Mucosa of gallbladder (tissue), 1 donor: ENCODE results near the gene PWWP2B. TPM values are rescaled to one million over a fixed set of nuclear protein-coding genes. Genes with fewer than 3 reads are reported as not detected.

Source experiments
- DNase-seq: peaks from one replicate; pipeline ENCODE4 v3.0.0-alpha.2; 2020; ENCODE audit warnings: low spot score
- total RNA-seq: library from RNA; stranded (reverse); gene quantifications from one replicate; pipeline ENCODE4 v1.2.1, GENCODE V29; 2021
- donor health status: DM: no; HTN: no; CAD: no.

Gene PWWP2B
- total RNA-seq, 1 donor from 2014 or later = 52.9 TPM

- DNase-seq = no peak
Measured at GRCh38 chr10:132458071-132458585, 61.1 kb downstream of the PWWP2B start.

GRCh38 chr10:132458586-132459300 is 61.7 kb downstream of the PWWP2B start:
- DNase-seq = peak; percentile 58

GRCh38 chr10:132459301-132460003 is 62.5 kb downstream of the PWWP2B start:
- DNase-seq = peak; percentile 66

- DNase-seq = no peak
Measured at GRCh38 chr10:132460071-132460470, 63.1 kb downstream of the PWWP2B start.

DNA sequence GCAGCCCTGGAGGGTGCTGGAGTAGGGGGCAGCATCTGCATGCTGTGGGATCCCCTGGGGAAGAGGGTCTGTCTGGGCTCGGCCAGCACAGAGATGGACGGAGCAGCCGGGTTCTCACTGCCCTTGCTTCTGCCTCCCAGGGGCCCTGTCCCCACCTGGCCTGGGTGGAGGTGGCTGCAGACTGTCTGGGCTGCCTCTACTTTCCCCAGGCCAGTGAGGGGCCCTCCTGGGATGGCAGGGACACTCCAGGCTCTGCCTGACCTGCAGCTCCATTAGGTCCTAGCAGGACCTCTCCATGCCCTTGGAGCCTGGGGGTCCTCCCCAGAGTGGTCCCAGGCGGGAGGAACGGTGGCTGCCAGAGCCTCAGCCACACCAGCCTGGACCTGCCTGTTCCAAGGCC is 63.7 kb downstream of the PWWP2B start:
- DNase-seq = no peak

DNA sequence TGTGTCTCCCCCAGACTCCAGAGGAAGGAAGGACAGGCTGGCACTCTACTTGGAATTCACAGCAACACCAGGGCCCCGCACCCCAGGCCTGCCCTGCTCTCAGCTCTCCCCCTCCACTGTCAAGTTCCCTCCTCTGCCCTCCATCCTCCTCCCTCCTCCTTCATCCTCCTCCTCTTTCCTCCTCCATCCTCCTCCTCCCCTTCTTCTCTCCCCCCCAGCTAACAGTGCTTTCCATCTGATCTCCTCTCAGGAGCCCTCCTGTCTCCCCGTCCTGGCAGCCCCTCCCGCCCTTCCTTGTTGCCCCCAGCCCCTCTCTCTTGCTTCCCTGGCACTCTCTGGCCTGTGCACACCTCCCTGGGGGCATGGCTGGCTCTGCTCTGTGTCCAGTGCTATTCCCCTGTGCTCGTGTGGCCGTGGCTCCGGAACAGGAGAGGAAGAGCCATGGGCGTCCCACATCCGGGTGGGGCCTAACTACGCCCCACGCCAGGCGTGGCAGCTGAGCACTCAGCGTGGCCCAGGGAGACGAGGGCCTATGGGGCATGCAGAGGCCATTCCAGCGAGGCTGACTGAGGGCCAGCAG is 64.2 kb downstream of the PWWP2B start:
- no peak for DNase-seq

GRCh38 chr10:132461683-132462231 is 64.8 kb downstream of the PWWP2B start:
- peak; percentile 81 for DNase-seq

GRCh38 chr10:132462463-132463332 is 65.7 kb downstream of the PWWP2B start:
- DNase-seq = no peak

DNA sequence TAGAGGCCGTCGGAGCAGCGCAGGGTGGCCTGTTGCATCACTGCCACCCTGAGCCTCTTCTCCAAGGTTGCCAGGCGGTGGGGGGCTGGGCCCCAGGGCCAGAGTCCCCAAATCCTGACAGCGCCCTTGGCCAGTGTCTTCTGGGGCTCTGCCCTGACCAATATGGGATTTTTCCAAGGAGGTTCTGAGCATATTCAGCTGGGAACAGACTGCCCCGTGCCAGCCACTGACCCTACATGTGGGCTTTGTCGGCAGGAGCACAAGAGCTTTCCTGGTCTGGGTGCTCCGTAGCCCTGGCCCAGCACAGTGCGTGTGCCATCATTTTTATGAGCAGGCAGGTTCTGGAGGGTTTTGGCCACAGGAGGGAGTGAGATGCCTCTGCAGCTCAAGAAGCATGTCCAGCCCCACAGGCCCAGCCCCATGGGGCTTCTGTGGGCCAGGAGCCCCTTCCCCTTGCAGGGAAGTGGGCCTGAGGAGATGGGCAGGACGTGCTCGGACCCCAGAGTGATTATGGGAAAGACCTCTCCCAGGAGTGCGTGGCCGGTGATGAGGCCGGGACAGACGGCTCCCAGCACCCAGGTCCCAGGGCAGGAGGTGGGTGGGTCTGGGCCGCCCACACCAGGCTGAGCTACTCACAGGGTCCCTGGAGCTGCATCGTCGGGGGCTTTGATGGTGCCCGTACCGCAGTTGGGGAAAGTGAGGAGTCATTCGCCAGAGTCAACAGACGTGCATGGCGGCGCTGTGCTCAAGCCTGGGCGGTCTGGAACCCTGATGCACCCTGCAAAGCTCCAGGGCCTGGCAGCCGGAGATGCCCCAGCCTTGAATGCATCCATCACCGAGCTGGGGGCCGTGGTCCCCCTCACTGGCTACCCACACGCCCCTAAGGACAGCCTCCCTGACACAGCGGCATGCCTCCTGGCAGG is 66.6 kb downstream of the PWWP2B start:
- no peak for DNase-seq

GRCh38 chr10:132464256-132465192 is 67.5 kb downstream of the PWWP2B start:
- DNase-seq = peak; percentile 84

- no peak for DNase-seq
Measured at GRCh38 chr10:132465193-132465888, 68.3 kb downstream of the PWWP2B start.

DNA sequence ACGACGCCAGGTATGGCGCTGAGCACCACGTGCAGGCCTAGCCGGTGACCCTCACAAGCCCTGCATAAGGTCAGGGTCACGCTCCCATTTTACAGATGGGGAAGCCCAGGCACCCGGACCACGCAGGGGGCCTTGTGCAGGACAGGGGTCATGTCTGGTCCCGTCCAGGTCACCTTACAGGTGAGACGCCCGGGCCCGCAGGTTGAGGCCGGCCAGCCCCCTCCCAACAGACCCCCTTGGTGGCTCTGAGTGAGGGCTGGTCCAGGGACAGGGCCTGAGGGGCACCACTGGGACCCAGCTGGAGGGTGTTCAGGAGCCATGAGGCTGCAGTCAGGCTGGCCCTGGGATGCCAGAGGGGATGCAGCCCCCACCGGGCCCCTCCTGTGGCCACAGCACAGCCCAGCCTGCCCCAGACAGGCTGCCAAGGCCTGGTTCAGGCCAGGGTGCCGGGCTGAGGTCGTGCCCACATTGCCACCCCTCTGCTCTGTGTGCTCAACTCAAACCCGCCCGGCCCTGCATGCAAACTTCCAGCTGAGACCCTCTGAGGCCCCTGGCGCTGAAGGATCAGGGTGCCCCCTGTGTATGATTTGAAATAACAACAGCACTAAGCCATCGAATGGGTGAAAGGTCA is 69.0 kb downstream of the PWWP2B start:
- no peak for DNase-seq

DNA sequence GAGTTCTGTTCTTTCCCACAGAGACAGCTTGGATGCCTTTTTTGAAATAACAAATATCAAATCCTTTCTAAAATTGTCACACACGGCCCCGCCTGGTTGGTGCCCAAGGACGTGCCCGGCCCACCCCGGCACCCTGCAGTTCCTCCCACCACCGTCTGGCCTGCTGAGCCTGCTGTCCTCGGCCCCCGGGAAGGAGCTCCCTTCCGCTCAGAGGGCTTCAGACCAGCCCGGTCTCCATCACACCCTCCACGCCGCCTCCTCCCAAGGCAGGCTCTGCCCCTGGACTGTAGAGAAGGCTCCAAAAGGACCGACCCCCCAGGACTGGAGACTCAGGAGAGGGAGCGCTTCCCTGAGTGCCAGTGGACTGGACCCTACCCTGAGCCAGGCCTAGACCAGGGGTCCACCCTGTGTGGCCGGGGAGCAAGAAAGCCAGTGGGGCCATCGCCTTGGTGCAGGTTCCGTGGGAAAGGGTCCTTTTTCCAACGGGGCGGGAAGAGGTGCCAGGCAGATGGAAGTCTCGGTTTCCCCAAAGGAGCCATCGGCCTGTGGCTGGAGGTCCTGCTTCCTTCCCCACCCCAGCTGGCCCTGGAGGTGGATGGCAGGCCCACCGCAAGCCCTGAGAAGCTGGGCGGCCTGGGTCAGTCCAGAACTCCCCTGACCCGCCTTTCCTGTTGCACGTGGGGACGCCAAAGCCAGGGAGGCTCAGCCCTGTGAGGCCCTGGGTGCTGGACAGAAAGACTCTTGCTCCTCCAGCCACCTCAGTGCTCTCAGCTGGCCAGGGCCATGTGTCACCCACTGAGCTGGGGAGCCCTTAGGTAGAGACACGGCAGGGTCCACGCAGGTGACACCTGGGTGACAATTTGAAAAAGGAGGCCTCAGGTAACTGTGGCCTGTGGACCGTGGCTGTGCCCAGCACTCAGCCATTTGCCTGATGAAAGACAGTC is 69.8 kb downstream of the PWWP2B start:
- DNase-seq = no peak
